Measurements from ENCODE around the gene GRIK1.

GRCh38 chr21:29675451-29675850 is 264.3 kb downstream of the GRIK1 start:
- TF ChIP-seq CTCF (IDR thresholded peaks at IDR 0.05; ENCODE audit: poor library complexity, severe bottlenecking): no peak
- TF ChIP-seq POLR2AphosphoS5 (IDR thresholded peaks at IDR 0.05): no peak
- TF ChIP-seq EZH2 (IDR thresholded peaks at IDR 0.05; ENCODE audit: borderline replicate concordance, insufficient read depth, low read length, poor library complexity, severe bottlenecking): no peak
- TF ChIP-seq RAD21 (conservative IDR thresholded peaks at IDR 0.05): no peak
- no peak for TF ChIP-seq TAF1 (IDR thresholded peaks at IDR 0.05; ENCODE audit: low read depth)
- TF ChIP-seq SMC3 (conservative IDR thresholded peaks at IDR 0.05; ENCODE audit: poor library complexity): no peak
- no peak for TF ChIP-seq EP300 (conservative IDR thresholded peaks at IDR 0.05; ENCODE audit: poor library complexity, severe bottlenecking)
